Endothelial cell of umbilical vein (primary cell): ENCODE data around the gene CCDC142. TPM values are rescaled to one million over a fixed set of nuclear protein-coding genes. Genes with fewer than 3 reads are reported as not detected.
"Not testable (repeated sequence)": the region's sequence is repeated elsewhere in the genome, so short reads cannot be mapped to it uniquely, and the experiment has no call there.

Experiments used
- BruUV-seq: library from RNA; stranded (reverse); fragments of 400-500 nt; replicated peaks from 2 replicates; lab custom pipeline; 2021; lab: Mats Ljungman, UMichigan
- CTCF ChIA-PET: fragments of 300-600, 350-600 bp; sonication (Branson Sonifier 250); formaldehyde crosslinking; loops from one replicate; lab custom pipeline; 2021; ENCODE audit warnings: antibody characterized with exemption, inconsistent platforms; lab: Charles Lee
- POLR2A ChIA-PET: fragments of 300-600, 350-600 bp; sonication (Branson Sonifier 250); formaldehyde crosslinking; loops from one replicate; lab custom pipeline; 2021; ENCODE audit warnings: antibody characterized with exemption, inconsistent platforms; lab: Charles Lee
- DNase-seq: peaks from one replicate; pipeline ENCODE4 v3.0.0-alpha.2; 2011; ENCODE audit warnings: low read depth, low spot score
- FAIRE-seq: peaks from 2 replicates; lab custom pipeline; 2011; peaks lifted over from hg19 to GRCh38; lab: Jason Lieb, UNC
- H2AFZ ChIP-seq: 2 replicates; pipeline ENCODE4 v1.6.0; 2012; ENCODE audit warnings: low read depth, low read length, control low read depth, inconsistent platforms
- H3K27ac ChIP-seq: 2 replicates; pipeline ENCODE4 v1.5.1; 2011; ENCODE audit warnings: low read depth, mild to moderate bottlenecking, control low read depth, low read length, moderate library complexity; ENCODE audit not compliant: insufficient read depth
- H3K27me3 ChIP-seq, 2 experiments: 2 replicates each; pipeline versions ENCODE4 v1.6.0 to v1.6.1; 2011; ENCODE audit warnings: low read length in 2 of 2, mixed read lengths in 1 of 2; ENCODE audit not compliant: control insufficient read depth in 2 of 2, insufficient read depth in 2 of 2
- H3K36me3 ChIP-seq, 2 experiments: 2 replicates in 1 of 2; 3 replicates in 1 of 2; pipeline ENCODE4 v1.5.1; 2011; ENCODE audit warnings: low read length in 2 of 2, mild to moderate bottlenecking in 1 of 2, moderate library complexity in 1 of 2; ENCODE audit not compliant: control insufficient read depth in 2 of 2, insufficient read depth in 2 of 2; ENCODE audit errors: extremely low read depth in 1 of 2
- H3K4me1 ChIP-seq: 3 replicates; pipeline ENCODE4 v1.5.1; 2011; ENCODE audit warnings: mild to moderate bottlenecking, low read length; ENCODE audit not compliant: control insufficient read depth, insufficient read depth; ENCODE audit errors: extremely low read depth
- H3K4me2 ChIP-seq: 2 replicates; pipeline ENCODE4 v1.6.1; 2011; ENCODE audit warnings: low read length, control low read depth, mixed read lengths; ENCODE audit not compliant: insufficient read depth
- H3K4me3 ChIP-seq, 3 experiments: fragments of 200-600 bp in 1 of 3; sonication (generic), shearing (Covaris generic) in 1 of 3; replicated peaks in 1 of 3; 2 replicates each; pipeline ENCODE4 v1.5.1; 2011 to 2016; ENCODE audit warnings: control low read depth in 3 of 3, low read length in 3 of 3, mild to moderate bottlenecking in 2 of 3, inconsistent platforms in 1 of 3, low read depth in 1 of 3, moderate library complexity in 1 of 3; ENCODE audit not compliant: insufficient read depth in 1 of 3
- H3K79me2 ChIP-seq: 2 replicates; pipeline ENCODE4 v1.6.0; 2012; ENCODE audit warnings: low read length, inconsistent platforms; ENCODE audit not compliant: control insufficient read depth, insufficient read depth
- H3K9ac ChIP-seq: replicated peaks from 2 replicates; pipeline ENCODE3; 2011; ENCODE audit warnings: low read length, control low read depth; ENCODE audit not compliant: insufficient read depth; ENCODE audit errors: extremely low read depth
- H3K9me1 ChIP-seq: replicated peaks from 3 replicates; pipeline ENCODE4 v1.6.0; 2011; ENCODE audit warnings: mild to moderate bottlenecking, low read length; ENCODE audit not compliant: control insufficient read depth, insufficient read depth; ENCODE audit errors: extremely low read depth
- H3K9me3 ChIP-seq: replicated peaks from 2 replicates; pipeline ENCODE4 v1.5.1; 2012; ENCODE audit warnings: low read length, inconsistent platforms; ENCODE audit not compliant: control insufficient read depth, insufficient read depth
- H4K20me1 ChIP-seq: replicated peaks from 2 replicates; pipeline ENCODE3; 2011; ENCODE audit warnings: mild to moderate bottlenecking, low read length; ENCODE audit not compliant: control insufficient read depth, insufficient read depth; ENCODE audit errors: extremely low read depth
- CTCF ChIP-seq, 2 donors: IDR thresholded peaks; 1 replicate in 1 of 2; 2 replicates in 1 of 2; pipeline ENCODE4 v1.5.1; 2011; ENCODE audit warnings: low read length in 2 of 2, mild to moderate bottlenecking in 2 of 2, moderate library complexity in 2 of 2, control low read depth in 1 of 2, inconsistent platforms in 1 of 2, low read depth in 1 of 2; ENCODE audit not compliant: insufficient read depth in 1 of 2; ENCODE audit errors: extremely low read depth in 1 of 2
- EZH2 ChIP-seq: IDR thresholded peaks from 2 replicates; pipeline ENCODE4 v1.6.1; 2012; ENCODE audit warnings: borderline replicate concordance, low read depth, mild to moderate bottlenecking, moderate library complexity, low read length, inconsistent platforms; ENCODE audit not compliant: severe bottlenecking
- FOS ChIP-seq: IDR thresholded peaks from 2 replicates; pipeline ENCODE4 v1.6.1; 2011; ENCODE audit warnings: mild to moderate bottlenecking, low read length, moderate library complexity, borderline replicate concordance; ENCODE audit not compliant: insufficient read depth
- GATA2 ChIP-seq: IDR thresholded peaks from 2 replicates; pipeline ENCODE4 v1.7.0; 2011; ENCODE audit warnings: low read depth, mild to moderate bottlenecking, moderate library complexity, mixed read lengths, low read length; ENCODE audit not compliant: insufficient read length, insufficient read depth
- JUN ChIP-seq: IDR thresholded peaks from 2 replicates; pipeline ENCODE4 v1.6.1; 2011; ENCODE audit warnings: borderline replicate concordance, low read depth; ENCODE audit not compliant: insufficient read length, insufficient read depth
- MAX ChIP-seq: IDR thresholded peaks from 2 replicates; pipeline ENCODE4 v1.6.1; 2011; ENCODE audit not compliant: insufficient read depth, insufficient read length
- MYC ChIP-seq: IDR thresholded peaks from one replicate; pipeline ENCODE4 v1.6.1; 2011; ENCODE audit warnings: mild to moderate bottlenecking, low read depth, low read length
- POLR2A ChIP-seq: IDR thresholded peaks from 2 replicates; pipeline ENCODE4 v1.6.1; 2012; ENCODE audit warnings: low read depth, mild to moderate bottlenecking, control low read depth, low read length
- POLR2AphosphoS5 ChIP-seq: IDR thresholded peaks from 2 replicates; pipeline ENCODE4 v1.6.1; 2012; ENCODE audit warnings: low read depth, mild to moderate bottlenecking, control low read depth, low read length, moderate library complexity; ENCODE audit not compliant: insufficient read depth
- dilution Hi-C: fragments of 300-500 bp; cut with MboI; formaldehyde crosslinking; loops from one replicate; pipeline ENCODE4 v1.15.0; 2019; ENCODE audit warnings: low sequenced_read_pairs; ENCODE audit not compliant: extremely low pct_ligation_motif_present
- intact Hi-C: fragments of 100-400 bp; cut with micrococcal nuclease; formaldehyde crosslinking; loops from one replicate; pipeline ENCODE4 v1.10.0; 2022
- polyA plus RNA-seq, 4 experiments: library from polyadenylated mRNA; depleted of rRNA in 3 of 4; stranded (reverse) in 3 of 4; unstranded in 1 of 4; fragments of >200 nt; gene quantifications; 2 replicates each; pipeline versions ENCODE4 v1.2.1 to v1.2.3, GENCODE V29; 2011 to 2012; ENCODE audit warnings: missing spikeins in 1 of 4
- total RNA-seq: library from RNA; stranded (reverse); gene quantifications from 2 replicates; pipeline ENCODE4 v1.2.3, GENCODE V29; 2021

CCDC142 gene
- total and polyA plus RNA-seq, 2 donors (not counting 3 experiments of a cell fraction or from before 2014, with no cell fraction given) = 12.8 to 23.8 TPM

GRCh38 chr2:74486141-74486540 lies 3.3 kb upstream of the CCDC142 start:
- ChIA-PET POLR2A (no interaction called here), CTCF (no interaction called here)
- H3K36me3 ChIP-seq = peaks cover 0 to 5% of the 10 kb centered on the region in 2 experiments
- H3K9ac ChIP-seq = no peak overlapping the region
- no TSS peak for BruUV-seq
- no peaks in the 10 kb centered on the region for H3K9me3 ChIP-seq
- no peak overlapping the region for H3K27ac ChIP-seq
- intact Hi-C loops = no loop called here
- H3K4me2 ChIP-seq = no peak overlapping the region
- no peak overlapping the region for H3K4me3 ChIP-seq
- H2AFZ ChIP-seq = no peak overlapping the region
- TF ChIP-seq POLR2A (no peak), GATA2 (no peak), FOS (no peak), CTCF (IDR thresholded peaks at IDR 0.05; ENCODE audit: extremely low read depth in 1 of 2, insufficient read depth in 1 of 2, low read depth in 1 of 2, low read length in 2 of 2) (no peak), POLR2AphosphoS5 (no peak), MYC (no peak), EZH2 (no peak), JUN (no peak), MAX (no peak)
- H3K27me3 ChIP-seq = no peaks in the 10 kb centered on the region
- FAIRE-seq = no peak
- dilution Hi-C loops = no loop called here
- H3K4me1 ChIP-seq = peaks cover 10% of the 10 kb centered on the region
- peaks cover 10% of the 10 kb centered on the region for H3K79me2 ChIP-seq
- H4K20me1 ChIP-seq = no peaks in the 10 kb centered on the region
- H3K9me1 ChIP-seq = no peaks in the 10 kb centered on the region
- DNase-seq = no peak

GRCh38 chr2:74483675-74484164 lies 922 bp upstream of the CCDC142 start:
- Histone ChIP-seq H3K4me2 (peak overlapping the region; percentile 65), H3K79me2 (peaks cover 16% of the 10 kb centered on the region), H3K4me3 (peak overlapping the region; percentile 6 to 79 (median 66)), H3K4me1 (peaks cover 13% of the 10 kb centered on the region), H2AFZ (peak overlapping the region; percentile 81), H3K9ac (peak overlapping the region; percentile 68)
- intact Hi-C loops = loop anchor here (1.0 kb wide), 6 partner anchors 15 to 104 kb away; partner anchors contain the start of genes AUP1, HTRA2, INO80B and PCGF1
- DNase-seq, H3K36me3 ChIP-seq, H3K27me3 ChIP-seq, H3K27ac ChIP-seq, H3K9me3 ChIP-seq, POLR2A ChIA-PET, H3K9me1 ChIP-seq, H4K20me1 ChIP-seq, BruUV-seq, FAIRE-seq, dilution Hi-C loops: not testable (repeated sequence)
- CTCF ChIA-PET = interaction anchor here (1.5 to 5.6 kb wide), 9 partner anchors 10 to 104 kb away, joined by 3 to 82 read pairs (median 10); partner anchors contain the start of genes AUP1, DQX1, HTRA2 and MRPL53
